ENCODE measurements around the gene PDCD2.

DNA sequence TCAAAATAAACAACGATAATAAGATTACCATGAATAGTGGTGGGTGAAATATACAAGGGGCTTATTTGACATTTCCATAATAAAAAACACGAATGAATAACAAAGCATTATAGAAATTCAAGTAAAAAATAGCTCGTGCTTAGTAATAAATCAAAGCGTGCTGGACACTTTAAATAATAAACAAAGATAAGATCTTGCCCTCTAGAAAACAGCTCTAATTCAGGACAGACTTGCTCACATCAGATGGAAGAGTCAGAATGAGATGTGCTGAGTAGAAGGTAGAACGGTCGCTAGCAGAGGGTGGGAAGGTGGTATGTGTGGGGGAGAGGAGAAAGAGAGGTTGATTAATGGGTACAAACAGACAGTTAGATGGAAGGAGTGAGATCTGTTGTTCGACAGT is 58.6 kb downstream of the PDCD2 start:
- TF ChIP-seq, protein P1, sequence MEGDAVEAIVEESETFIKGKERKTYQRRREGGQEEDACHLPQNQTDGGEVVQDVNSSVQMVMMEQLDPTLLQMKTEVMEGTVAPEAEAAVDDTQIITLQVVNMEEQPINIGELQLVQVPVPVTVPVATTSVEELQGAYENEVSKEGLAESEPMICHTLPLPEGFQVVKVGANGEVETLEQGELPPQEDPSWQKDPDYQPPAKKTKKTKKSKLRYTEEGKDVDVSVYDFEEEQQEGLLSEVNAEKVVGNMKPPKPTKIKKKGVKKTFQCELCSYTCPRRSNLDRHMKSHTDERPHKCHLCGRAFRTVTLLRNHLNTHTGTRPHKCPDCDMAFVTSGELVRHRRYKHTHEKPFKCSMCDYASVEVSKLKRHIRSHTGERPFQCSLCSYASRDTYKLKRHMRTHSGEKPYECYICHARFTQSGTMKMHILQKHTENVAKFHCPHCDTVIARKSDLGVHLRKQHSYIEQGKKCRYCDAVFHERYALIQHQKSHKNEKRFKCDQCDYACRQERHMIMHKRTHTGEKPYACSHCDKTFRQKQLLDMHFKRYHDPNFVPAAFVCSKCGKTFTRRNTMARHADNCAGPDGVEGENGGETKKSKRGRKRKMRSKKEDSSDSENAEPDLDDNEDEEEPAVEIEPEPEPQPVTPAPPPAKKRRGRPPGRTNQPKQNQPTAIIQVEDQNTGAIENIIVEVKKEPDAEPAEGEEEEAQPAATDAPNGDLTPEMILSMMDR (IDR thresholded peaks at IDR 0.05): no peak
- TF ChIP-seq, protein P2, sequence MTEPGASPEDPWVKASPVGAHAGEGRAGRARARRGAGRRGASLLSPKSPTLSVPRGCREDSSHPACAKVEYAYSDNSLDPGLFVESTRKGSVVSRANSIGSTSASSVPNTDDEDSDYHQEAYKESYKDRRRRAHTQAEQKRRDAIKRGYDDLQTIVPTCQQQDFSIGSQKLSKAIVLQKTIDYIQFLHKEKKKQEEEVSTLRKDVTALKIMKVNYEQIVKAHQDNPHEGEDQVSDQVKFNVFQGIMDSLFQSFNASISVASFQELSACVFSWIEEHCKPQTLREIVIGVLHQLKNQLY (CRISPR knock-in tag; IDR thresholded peaks at IDR 0.05): no peak
- no peak for TF ChIP-seq RORB (CRISPR knock-in tag; IDR thresholded peaks at IDR 0.05)
- TF ChIP-seq, protein P3, sequence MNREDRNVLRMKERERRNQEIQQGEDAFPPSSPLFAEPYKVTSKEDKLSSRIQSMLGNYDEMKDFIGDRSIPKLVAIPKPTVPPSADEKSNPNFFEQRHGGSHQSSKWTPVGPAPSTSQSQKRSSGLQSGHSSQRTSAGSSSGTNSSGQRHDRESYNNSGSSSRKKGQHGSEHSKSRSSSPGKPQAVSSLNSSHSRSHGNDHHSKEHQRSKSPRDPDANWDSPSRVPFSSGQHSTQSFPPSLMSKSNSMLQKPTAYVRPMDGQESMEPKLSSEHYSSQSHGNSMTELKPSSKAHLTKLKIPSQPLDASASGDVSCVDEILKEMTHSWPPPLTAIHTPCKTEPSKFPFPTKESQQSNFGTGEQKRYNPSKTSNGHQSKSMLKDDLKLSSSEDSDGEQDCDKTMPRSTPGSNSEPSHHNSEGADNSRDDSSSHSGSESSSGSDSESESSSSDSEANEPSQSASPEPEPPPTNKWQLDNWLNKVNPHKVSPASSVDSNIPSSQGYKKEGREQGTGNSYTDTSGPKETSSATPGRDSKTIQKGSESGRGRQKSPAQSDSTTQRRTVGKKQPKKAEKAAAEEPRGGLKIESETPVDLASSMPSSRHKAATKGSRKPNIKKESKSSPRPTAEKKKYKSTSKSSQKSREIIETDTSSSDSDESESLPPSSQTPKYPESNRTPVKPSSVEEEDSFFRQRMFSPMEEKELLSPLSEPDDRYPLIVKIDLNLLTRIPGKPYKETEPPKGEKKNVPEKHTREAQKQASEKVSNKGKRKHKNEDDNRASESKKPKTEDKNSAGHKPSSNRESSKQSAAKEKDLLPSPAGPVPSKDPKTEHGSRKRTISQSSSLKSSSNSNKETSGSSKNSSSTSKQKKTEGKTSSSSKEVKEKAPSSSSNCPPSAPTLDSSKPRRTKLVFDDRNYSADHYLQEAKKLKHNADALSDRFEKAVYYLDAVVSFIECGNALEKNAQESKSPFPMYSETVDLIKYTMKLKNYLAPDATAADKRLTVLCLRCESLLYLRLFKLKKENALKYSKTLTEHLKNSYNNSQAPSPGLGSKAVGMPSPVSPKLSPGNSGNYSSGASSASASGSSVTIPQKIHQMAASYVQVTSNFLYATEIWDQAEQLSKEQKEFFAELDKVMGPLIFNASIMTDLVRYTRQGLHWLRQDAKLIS (CRISPR knock-in tag; IDR thresholded peaks at IDR 0.05; ENCODE audit: borderline replicate concordance): no peak
- TF ChIP-seq, protein P4, sequence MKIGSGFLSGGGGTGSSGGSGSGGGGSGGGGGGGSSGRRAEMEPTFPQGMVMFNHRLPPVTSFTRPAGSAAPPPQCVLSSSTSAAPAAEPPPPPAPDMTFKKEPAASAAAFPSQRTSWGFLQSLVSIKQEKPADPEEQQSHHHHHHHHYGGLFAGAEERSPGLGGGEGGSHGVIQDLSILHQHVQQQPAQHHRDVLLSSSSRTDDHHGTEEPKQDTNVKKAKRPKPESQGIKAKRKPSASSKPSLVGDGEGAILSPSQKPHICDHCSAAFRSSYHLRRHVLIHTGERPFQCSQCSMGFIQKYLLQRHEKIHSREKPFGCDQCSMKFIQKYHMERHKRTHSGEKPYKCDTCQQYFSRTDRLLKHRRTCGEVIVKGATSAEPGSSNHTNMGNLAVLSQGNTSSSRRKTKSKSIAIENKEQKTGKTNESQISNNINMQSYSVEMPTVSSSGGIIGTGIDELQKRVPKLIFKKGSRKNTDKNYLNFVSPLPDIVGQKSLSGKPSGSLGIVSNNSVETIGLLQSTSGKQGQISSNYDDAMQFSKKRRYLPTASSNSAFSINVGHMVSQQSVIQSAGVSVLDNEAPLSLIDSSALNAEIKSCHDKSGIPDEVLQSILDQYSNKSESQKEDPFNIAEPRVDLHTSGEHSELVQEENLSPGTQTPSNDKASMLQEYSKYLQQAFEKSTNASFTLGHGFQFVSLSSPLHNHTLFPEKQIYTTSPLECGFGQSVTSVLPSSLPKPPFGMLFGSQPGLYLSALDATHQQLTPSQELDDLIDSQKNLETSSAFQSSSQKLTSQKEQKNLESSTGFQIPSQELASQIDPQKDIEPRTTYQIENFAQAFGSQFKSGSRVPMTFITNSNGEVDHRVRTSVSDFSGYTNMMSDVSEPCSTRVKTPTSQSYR (CRISPR knock-in tag; IDR thresholded peaks at IDR 0.05): no peak
